Brain pericyte (primary cell): ENCODE measurements around the gene OGG1.
"Not testable (repeated sequence)": the region's sequence is repeated elsewhere in the genome, so short reads cannot be mapped to it uniquely, and the experiment has no call there.

ENCODE experiments used
- DNase-seq: peaks from one replicate; pipeline ENCODE4 v3.0.0-alpha.2; 2012; ENCODE audit warnings: low read depth, low spot score

Gene OGG1

DNA sequence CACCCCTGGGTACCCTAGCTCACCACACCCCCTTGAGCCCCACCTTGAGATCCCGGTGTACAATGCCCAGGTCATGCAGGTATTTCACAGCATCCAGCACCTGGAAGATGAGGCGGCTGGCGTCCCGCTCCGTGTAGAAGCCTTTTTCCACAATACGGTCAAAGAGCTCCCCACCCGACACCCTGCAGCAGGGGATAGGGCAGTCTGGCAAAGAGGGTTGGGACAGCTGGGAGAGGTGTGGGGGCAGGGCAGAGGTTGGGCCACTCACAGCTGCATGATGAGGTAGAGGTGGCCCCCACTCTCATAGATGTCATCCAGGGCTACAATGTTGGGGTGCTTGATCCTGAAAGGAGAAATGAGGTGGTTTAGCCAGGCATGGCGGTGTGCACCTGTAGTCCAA is 13.1 kb downstream of the OGG1 start:
- no peak for DNase-seq

DNA sequence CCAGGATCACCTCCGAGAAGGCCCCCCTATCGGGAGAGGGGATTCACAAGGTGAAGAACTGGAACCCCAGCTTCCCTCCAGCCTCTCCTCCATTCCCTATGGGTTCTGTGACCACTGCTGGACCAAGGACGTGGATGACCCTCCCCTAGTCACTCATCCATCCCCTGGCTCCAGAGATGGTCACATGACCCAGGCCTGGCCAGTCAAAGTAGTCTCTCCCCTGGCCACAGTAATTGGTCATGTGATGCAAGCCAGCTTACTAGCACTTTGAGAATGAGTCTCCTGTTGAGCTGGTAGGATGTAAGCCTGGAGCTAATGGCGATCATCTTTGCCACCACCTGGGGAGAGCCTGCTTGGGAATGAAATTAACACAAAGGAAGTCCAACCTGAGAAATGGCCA is 16.1 kb downstream of the OGG1 start:
- DNase-seq: no peak

DNA sequence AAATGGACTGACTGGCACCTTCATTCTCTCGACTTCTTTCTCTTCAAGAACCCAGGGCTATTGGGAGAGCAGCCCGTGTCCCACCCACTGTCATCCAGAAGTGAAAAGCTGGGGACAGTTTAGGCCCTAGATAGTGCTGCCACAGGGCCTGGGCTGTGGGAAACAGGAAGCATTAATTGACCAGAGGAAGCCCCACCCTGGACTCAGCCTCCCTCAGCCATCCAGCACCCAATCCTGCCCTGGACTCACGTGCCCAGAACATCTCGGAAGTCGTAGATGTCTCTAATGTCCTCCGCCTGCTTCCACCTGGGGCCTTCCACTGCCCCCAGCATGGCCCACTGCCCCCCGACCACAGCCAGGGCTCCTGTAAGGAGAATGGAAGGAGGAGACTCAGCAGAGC is 17.7 kb downstream of the OGG1 start:
- no peak for DNase-seq

DNA sequence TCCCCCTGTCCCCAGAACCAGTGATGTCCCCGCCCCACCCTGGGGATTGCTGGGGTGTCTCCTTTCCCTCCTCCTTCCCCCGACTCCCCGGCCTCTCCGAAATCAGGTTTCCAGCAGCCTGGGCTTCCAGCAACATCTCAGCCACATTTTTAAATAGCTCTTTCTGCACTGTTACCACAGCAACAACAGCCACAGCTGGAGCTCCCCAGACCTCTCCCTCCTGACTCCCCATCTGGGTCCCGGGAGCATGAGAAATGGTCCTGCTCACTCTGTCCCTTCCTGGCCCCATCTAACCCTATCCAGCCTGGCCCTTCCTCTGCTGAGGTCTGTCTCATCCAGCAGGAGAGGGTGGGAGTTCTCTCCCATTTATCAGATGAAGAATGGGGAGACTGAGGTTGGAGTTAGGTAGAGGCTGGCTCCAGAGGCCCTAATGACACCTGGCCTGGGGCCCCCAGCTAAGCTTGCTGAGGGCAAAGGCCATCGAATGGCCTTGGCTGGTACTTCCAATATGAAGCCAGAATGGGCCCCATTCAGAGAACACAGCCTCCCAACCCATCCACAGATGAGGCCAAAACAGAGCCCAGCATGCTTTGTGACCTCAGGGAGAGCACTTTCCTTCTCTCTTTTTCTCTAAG is 18.5 kb downstream of the OGG1 start:
- DNase-seq: no peak

DNA sequence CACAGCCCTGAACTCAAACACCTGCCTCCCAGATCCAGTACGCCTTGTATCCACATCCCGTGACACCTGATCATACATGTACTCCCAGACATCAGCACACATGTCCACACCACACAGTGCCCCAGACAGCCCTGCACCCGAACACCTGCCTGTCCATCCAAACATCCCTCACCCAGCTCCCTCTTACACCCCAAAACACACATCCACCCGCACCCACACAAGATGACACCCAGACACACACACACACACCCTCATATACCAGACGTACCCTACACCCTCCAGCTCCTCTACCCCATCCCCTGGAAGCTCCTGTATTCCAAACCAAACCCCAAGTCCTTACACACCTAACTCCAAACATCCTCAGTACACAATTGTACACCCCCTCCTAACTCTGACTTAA is 19.3 kb downstream of the OGG1 start:
- no peak for DNase-seq

DNA sequence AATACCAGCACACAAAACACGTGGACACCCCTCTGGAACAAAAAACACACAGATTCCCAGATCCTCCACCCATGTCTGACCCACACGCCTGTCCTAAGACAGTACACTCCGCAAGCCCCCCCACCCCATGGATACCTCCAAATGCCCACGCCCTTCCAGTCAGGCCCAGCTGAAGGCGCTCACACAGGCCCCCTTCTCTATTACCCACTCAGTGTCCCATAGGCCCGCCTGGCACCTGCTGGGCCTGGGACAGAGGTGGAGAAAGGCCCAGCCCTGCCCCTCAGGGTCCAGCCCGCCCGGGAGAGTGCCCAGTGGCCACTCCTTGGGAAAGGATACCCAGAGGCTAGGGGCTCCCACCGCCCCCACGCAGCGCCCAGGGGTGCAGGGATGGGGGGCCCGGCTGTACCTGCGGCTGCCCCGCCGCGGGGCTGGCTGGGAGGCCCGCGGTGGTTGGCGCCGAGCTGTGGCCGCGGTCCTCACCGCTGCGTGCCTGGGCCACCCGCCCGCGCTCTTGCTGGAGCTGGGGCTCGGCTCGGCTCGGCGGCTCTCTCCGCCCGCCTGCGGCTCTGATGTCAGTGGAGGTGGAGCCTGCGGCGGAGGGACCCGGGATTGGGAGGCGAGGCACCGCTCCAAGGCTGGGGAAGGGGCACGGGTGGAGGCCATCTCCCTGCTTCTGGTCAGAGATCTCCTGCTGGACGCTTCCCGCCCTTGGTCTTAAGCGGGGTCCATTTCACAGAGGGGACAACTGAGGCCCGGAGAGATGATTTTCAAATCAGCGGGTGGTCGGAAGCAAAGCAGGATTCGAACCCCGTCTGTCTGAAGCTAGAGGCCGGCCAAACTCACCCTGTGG is 19.9 kb downstream of the OGG1 start, which contains the start of gene CAMK1:
CAMK1 (minus strand) TSS at position 522 of the 850 bp plus-strand sequence. CDS start 2,198 bp downstream, outside the sequence.
- DNase-seq: no peak

DNA sequence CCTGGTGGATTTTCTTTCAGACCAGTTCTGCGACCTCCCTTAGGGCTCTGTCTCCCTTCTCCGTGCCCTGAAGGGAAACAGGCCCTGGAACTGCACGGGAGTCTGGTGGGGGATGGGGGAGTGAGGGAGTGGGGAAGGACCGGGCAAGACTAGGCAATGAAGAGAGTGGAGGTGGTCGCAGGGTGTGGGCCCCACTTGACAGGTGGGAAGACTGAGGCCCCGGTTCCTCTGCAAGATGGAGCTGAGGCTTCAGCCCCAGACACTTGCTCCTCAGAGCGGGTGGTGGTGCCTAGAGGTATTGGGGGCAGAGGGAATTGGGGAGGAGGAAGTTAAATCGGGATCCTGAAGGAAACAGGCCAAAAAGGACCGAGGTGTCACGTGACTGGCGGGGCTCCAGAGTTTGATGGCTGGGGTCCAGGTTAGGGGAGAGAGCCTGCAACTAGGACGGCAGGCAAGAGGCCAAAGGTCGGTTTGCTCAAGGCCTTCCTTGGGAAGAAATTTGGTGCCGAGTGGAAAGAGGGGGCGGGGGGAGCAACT is 20.6 kb downstream of the OGG1 start:
- no peak for DNase-seq

DNA sequence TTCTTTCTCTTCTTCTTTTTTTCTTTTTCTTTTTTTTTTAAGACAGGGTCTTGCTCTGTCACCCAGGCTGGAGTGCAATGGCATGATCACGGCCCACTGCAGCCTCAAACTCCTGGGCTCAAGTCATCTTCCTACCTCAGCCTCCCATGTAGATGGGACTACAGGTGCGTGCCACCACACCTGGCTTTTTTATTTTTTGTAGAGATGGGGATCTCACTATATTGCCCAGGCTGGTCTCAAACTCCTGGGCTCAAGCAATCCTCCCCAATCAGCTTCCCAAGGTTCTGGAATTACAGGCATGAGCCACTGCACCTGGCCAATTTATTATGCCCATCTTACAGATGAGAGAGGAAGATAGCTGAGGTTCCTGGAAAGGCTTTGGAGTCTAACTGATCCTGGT is 21.3 kb downstream of the OGG1 start:
- not testable (repeated sequence) for DNase-seq

DNA sequence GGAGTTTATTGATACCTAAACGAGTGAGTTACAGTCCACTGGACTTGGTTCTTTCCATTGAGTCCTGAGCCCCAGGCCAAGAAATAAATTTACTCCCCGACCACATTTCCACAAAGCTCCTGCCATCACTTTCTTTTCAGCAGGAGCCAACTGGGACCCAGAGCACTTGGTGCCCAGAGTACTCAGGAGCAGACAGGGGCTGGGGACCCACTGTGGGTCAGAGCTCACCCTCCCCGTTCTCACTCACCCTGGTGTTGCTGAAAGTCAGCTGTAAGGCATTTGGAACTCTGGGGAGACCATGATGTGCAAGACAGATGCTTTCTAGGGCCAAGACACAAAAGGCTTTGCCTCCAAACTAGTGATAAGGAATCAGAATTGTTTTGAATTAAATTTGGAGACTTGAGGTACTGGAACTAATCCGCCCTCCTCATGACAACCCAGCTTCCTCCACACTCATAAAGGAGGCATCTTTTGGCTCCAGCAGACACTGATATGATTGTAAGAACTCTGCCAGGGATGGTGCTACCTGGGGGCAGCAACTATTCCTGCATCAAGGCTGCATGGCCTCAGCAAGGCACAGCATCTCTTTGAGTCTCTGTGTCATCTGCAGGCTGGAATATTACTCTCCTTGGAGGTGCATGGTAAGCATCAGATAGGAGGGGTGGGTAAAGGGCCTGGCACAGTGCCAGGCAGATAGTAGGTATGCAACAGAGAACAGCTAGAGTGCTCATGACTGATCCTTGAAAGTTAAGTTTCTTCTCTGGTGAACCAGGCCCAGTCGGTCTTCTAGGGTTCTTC is 27.3 kb downstream of the OGG1 start:
- no peak for DNase-seq

DNA sequence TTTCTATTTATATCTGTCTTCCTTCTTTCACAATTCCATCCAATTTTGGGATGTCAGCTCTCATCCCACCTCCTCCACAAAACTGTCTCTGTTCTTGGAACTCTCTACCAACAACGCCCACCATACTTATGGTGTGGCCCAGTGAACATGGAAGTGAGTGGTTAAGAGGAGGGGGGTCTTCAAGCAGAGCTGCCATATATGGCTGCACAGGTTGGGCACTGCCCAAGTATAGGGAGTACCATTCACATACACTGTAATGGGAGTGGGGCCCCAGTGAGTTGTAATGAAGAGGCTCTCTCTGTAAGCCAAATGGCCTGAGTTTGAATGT is 27.9 kb downstream of the OGG1 start:
- no peak for DNase-seq

DNA sequence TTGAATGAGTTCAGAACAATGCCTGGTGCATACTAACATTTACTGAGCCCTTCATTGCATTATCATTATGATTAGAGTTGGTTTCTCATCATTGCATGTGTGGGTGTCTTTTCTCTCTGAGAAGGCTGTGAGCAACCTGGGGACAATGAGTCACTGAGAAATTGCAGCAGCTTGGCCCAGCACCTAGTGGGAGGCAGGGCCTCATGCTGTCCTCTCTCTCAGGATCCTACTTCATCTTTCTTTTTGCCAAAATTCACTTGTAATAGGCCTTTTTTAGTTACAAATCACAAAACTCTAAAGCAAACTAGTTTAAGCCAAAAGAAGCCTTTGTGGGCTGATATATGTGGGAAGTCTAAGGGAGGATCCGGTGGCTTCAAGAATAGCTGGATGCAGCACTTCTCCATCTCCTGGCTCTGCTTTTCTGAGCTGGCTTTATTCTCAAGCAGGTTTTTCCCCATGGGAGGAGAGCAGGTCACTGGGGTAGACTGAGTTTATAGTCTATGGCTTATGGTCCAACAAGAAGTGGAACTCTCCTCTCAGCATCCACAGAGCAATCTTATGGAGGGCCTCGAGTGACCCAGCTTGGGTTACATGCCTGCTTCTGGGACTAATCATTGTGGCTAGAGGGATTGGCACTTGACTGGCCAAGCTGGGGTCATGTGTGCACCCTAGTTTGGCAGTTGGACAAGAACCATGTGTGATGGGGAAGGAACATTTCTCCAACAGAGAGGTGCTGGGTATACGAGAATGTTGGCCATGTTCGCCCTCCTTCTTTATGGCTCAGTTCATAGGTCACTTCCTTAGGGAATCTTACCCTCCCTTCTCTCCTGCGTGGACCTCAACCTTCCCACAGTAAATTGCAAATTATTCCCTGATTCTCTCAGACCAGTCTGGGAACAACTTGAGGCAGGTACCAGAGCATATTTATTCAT is 28.7 kb downstream of the OGG1 start:
- DNase-seq: no peak

DNA sequence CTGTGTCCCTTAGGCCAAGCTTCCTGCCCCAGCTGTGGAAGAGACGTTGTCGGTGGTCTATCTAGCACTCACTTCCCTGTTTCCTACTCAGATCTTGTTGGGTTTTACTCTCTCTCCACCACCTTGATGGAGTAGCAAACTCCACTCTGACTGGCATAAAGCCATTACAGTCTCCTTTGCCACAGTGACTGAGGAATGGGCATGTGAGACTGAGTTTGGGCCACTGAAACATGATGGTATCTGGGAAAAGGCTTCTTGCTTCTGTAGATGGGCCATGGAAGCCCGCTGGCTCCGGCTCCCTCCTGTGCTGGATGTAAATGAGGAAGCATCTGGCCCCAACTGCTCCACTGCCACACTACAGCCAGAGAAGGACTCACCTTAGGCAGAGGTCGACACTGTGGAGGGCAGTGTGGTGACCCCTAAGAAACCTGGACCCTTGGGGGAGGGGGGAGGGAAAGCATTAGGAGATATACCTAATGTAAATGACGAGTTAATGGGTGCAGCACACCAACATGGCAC is 29.4 kb downstream of the OGG1 start:
- no peak for DNase-seq

DNA sequence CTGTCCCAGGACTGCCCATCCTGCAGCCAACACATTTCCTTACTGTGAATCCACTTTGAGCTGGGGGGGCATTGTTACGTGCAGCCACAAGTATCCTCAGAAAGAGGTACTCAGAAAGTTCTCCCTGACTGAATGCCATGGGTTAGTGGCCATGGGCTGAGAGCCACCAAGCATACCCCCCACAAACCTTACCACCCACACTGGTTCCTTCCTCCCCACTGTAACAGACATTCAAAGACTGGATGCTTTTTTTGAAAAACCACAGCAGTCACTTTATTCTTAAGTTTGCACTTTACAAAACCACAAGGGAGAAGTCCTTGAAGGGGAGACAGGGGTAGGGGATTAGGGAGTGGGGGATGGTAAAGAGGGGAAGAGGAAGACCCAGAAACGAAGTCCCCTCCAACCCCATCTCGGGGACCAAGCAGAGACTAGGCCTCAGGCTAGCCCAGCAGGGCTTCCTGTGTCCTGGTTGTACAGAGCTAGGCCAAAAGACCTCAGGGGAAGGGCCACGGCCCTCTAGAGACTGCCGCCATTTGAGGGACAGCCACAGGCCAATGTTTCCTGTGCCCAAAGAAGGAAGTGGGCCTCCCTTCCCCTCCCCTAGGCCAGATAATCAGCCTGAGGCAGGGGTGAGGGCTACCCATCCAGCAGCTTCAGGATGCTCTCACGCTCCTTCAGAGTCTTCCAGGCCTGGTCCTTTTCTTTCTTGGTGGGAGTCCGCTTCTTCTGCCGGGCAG is 30.1 kb downstream of the OGG1 start:
- no peak for DNase-seq

DNA sequence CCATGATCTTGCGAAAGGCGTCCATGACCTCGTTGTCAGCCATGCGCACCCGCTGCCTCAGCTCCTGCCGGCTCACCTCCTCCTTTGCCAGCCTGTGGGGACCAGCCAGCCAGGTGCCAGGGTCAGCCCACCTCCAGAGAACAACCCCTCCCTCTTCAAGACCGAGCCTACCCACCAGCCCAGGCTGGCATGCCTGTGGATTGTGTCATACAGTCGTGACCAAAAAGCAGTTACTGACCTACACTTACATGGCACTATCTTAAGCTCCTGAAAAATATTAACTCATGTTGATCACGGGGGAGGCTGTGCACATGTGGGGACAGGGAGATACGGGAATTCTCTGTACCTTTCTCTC is 30.7 kb downstream of the OGG1 start:
- no peak for DNase-seq

DNA sequence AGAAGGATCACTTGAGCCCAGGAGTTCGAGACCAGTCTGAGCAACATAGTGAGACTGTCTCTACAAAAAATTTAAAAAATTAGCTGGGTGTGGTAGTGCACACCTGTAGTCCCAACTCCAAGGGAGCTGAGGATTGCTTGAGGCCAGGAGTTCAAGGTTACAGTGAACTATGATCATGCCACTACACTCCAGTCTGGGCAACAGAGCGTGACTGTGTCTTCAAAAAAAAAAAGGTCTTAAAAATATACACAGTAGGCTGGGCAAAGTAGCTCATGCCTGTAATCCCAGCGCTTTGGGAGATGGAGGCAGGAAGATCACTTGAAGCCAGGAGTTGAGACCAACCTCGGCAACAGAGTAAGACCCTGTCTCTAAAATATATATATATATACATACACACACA is 31.2 kb downstream of the OGG1 start:
- DNase-seq: no peak

DNA sequence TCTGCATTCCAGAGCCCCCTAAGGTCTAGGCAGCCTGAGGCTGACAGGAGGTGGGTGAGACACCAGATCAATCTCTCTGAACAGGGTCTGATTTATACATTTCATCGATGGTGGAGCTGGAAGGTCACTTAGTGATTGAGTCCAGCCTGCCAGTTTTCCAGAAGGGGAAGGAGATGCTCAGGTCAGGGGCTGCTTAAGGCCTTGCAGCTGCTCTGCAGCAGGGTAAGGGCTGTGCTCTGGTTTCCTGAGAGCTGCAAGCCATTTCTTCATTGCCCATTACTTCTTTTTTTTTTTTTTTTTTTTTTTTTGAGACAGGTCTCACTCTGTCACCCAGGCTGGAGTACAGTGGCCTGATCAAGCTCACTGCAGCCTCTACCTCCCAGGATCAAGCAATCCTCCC is 31.8 kb downstream of the OGG1 start:
- DNase-seq: no peak

DNA sequence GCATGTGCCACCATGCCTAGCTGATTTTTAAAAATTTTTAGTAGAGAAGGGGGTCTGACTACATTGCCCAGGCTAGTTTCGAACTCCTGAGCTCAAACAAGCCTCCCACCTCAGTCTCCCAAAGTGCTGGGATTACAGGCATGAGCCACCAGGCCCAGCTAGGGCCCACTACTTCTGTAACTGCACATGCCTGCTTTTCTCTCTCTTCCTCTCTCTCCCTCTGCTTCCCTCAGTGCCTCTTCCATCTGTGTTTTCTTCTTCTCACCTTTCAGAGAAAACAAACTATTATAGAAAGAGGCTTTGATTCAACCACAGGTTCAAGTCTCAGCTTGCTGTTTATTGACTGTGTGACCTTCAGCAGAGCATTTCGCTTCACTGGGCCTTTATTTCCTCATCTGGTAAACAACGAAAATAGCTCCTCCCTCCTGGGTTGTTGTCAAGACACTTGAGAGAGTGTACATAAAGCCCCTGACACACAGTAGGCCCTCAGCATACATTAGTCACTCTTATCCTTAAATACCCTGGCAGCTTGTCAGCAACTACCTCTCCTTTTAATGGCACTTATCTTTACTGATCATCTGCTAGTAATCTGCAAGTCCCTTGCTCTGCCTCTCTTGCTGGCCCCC is 32.3 kb downstream of the OGG1 start:
- no peak for DNase-seq

DNA sequence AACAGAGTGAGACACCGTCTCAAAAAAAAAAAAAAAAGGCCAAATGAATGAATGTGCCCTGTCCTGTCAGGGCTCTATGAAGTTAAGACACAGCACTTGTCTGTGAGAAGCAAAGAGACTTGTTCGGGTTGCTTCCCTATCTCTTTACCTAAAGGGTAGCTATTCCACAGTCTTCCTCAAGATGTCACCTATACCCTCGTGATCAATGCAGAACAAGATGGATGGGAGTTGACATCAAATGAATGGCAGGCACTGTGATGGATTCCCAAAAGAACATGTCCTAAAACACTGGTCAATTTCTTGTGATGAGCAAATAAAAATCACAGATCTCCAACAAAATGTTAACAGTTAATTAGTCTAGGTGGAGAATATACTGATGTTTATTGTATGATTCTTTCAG is 33.0 kb downstream of the OGG1 start:
- no peak for DNase-seq

DNA sequence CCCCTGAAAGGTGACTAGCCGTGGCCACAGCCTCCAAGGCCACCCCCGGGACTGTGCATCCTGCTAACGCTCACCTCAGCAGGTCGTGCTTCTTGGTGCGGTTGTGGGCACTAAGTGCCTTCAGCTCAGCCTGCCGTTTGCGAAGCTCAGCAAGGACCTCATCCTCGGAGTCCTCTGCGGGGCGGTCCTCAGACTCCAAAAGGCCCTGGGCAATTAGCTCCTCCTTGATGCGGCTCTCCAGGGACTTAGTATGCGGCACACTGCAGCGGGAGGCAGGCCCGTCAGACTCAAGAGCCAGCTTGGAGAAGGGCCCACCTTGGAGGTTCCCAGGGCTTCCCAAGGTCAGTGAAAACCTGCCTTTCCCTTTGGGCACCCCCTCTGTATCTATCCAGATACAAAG is 34.2 kb downstream of the OGG1 start:
- no peak for DNase-seq

DNA sequence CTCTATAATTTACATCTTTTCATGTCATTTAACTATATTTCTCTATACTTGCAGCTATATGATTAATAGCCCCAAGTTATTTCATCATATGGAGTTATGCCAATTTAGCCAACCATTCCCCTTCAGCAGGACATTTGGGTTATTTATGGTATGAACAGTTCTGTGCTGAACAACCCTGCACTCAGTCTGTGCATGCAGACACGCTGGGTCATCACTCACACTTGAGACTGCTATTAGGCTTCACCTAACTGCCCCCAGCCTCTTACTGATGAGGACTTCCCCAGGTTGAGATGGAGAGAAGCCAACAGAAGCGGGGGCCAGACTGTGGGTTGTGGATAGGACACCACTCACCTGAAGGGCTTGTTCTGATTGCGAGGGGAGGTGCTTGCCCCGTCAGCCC is 35.2 kb downstream of the OGG1 start:
- DNase-seq: no peak
